Heart right ventricle (tissue), 16 donors: ENCODE data around the gene MYO1F. TPM values are rescaled to one million over a fixed set of nuclear protein-coding genes. Genes with fewer than 3 reads are reported as not detected.

ENCODE experiments used
- ATAC-seq, 8 donors: fragments of 200-7000 bp; cut with Tn5 transposase; one replicate each; pipeline ENCODE4 v1.9.1; 2020; ENCODE audit warnings: mild to moderate bottlenecking in 8 of 8, moderate library complexity in 8 of 8, moderate number of reproducible peaks in 1 of 8
- DNase-seq, 2 donors: peaks; one replicate each; pipeline ENCODE4 v3.0.0-alpha.2; 2020
- H3K27ac ChIP-seq, 10 donors: fragments of 200-600 bp; sonication (generic) in 2 of 10; one replicate each; pipeline versions ENCODE4 v1.5.0 to v1.8.0; 2020 to 2022; ENCODE audit warnings: mild to moderate bottlenecking in 3 of 10
- H3K27me3 ChIP-seq, 7 donors: fragments of 200-600 bp; one replicate each; pipeline ENCODE4 v1.8.0; 2021 to 2022; ENCODE audit warnings: mild to moderate bottlenecking in 2 of 7
- H3K36me3 ChIP-seq, 9 donors: fragments of 200-600 bp; sonication (generic) in 1 of 9; one replicate each; pipeline versions ENCODE4 v1.5.0 to v1.8.0; 2020 to 2022; ENCODE audit warnings: mild to moderate bottlenecking in 2 of 9
- H3K4me1 ChIP-seq, 9 donors: fragments of 200-600 bp; sonication (generic) in 1 of 9; one replicate each; pipeline versions ENCODE4 v1.5.0 to v1.8.0; 2020 to 2022; ENCODE audit warnings: mild to moderate bottlenecking in 4 of 9
- H3K4me3 ChIP-seq, 10 donors: fragments of 200-600 bp; sonication (generic) in 2 of 10; one replicate each; pipeline versions ENCODE4 v1.5.0 to v1.8.0; 2020 to 2022; ENCODE audit warnings: mild to moderate bottlenecking in 7 of 10, moderate library complexity in 2 of 10
- H3K9me3 ChIP-seq, 11 donors: fragments of 200-600 bp in 10 of 11; sonication (generic) in 2 of 11; one replicate each; pipeline versions ENCODE4 v1.5.0 to v1.8.0; 2013 to 2022; ENCODE audit warnings: mild to moderate bottlenecking in 2 of 11, control low read depth in 1 of 11, moderate library complexity in 1 of 11
- WGBS, 2 donors: extraction: QIAGEN DNeasy Blood & Tissue Kit; methylation state at CpG; one replicate each; pipeline ENCODE4 v1.1.7; 2013; ENCODE audit warnings: inconsistent platforms in 1 of 2; 5-methylcytosine and 5-hydroxymethylcytosine counted together
- intact Hi-C, 10 donors: fragments of 100-400 bp; cut with DNase I; formaldehyde crosslinking; loops; one replicate each; pipeline versions ENCODE4 v1.11.1 to v1.14.2; 2022
- polyA plus RNA-seq, 2 donors: library from polyadenylated mRNA; stranded (reverse); fragments of 200-250 nt; gene quantifications; one replicate each; pipeline ENCODE4 v1.2.3, GENCODE V29; 2013
- total RNA-seq, 10 donors: library from RNA; stranded (reverse); fragmentation: NEBNext Ultra II Directional in 3 of 10; extraction: Animal tissue kit (Norgen Biotek cat#: 25700) in 3 of 10; gene quantifications; one replicate each; pipeline versions ENCODE4 v1.2.1 to v1.2.4, GENCODE V29; 2021 to 2023
- TF ChIP-seq, protein P1 (sequence below), 9 donors: fragments of 200-600 bp; sonication (generic) in 2 of 9; IDR thresholded peaks; one replicate each; pipeline versions ENCODE4 v1.5.0 to v1.8.0; 2021 to 2022; ENCODE audit warnings: antibody characterized with exemption in 9 of 9, mild to moderate bottlenecking in 5 of 9, moderate library complexity in 1 of 9
- donor health status: Arrhythmogenic right ventricular cardiomyopathy.
- donor health status: ischemic (EF 13 %, LVEDD 7.1; RV severe dilation, severe dysfunction).
- donor health status: healthy with polysubstance abuse.
- donor health status: DM: no; HTN: yes; CAD: no.
- donor health status: DM: no; HTN: no; CAD: no.
- donor health status: ischemic (EF 25% LVEDD 6.9; RV normal size, moderate dysfunction).
- donor health status: ischemic (EF 25% LVEDD 5.7; RV mildly dilated, moderate dysfunction).
- donor health status: healthy.
- donor health status: DM: yes; HTN: yes; CAD: no.
- donor health status: Ischemic cardiomyopathy.
- donor health status: ischemic (EF 35%, LVEDD 5.7; RV mildly dilated, moderate dysfunction).
- donor health status: nonischemic (EF 11% LVEDD 7.7; RV severe dilation, severe dysfunction).
- donor health status: DM: yes; HTN: yes; CAD: no.
- donor health status: PGD.
- donor health status: ischemic (EF 29% LVEDD 5.4; RV normal size, mild dysfunction).
- donor health status: nonischemic (EF 23%, LVEDD 6.1; RV moderate dilation, normal function).

Gene MYO1F
- total and polyA plus RNA-seq, 12 donors: 2.0 to 25.7 (median 6.5) TPM

GRCh38 chr19:8584965-8585893, 8.0 kb upstream of the MYO1F start:
- 71 to 78% methylated on average over 70 to 71 of the region's 71 CpGs for WGBS, 2 donors
- H3K27ac ChIP-seq: no peak overlapping the region
- H3K36me3 ChIP-seq: peaks cover 0 to 57% (median 0%) of the 10 kb centered on the region in 9 donors
- no peaks in the 10 kb centered on the region for H3K9me3 ChIP-seq
- intact Hi-C loops: loop anchor here in 4 of 10 donors (5.0 to 10.0 kb wide), 3 partner anchors 57 to 230 kb away; no protein-coding TSS in a partner anchor
- H3K27me3 ChIP-seq: peaks cover 0 to 18% (median 0%) of the 10 kb centered on the region in 7 donors
- ATAC-seq (peak in 1 of 8 donors; percentile 23), DNase-seq (no peak)
- H3K4me1 ChIP-seq: peaks cover 0 to 10% (median 4%) of the 10 kb centered on the region in 9 donors
- TF ChIP-seq, protein P1, sequence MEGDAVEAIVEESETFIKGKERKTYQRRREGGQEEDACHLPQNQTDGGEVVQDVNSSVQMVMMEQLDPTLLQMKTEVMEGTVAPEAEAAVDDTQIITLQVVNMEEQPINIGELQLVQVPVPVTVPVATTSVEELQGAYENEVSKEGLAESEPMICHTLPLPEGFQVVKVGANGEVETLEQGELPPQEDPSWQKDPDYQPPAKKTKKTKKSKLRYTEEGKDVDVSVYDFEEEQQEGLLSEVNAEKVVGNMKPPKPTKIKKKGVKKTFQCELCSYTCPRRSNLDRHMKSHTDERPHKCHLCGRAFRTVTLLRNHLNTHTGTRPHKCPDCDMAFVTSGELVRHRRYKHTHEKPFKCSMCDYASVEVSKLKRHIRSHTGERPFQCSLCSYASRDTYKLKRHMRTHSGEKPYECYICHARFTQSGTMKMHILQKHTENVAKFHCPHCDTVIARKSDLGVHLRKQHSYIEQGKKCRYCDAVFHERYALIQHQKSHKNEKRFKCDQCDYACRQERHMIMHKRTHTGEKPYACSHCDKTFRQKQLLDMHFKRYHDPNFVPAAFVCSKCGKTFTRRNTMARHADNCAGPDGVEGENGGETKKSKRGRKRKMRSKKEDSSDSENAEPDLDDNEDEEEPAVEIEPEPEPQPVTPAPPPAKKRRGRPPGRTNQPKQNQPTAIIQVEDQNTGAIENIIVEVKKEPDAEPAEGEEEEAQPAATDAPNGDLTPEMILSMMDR (IDR thresholded peaks at IDR 0.05): no peak
- H3K4me3 ChIP-seq: no peak overlapping the region

DNA sequence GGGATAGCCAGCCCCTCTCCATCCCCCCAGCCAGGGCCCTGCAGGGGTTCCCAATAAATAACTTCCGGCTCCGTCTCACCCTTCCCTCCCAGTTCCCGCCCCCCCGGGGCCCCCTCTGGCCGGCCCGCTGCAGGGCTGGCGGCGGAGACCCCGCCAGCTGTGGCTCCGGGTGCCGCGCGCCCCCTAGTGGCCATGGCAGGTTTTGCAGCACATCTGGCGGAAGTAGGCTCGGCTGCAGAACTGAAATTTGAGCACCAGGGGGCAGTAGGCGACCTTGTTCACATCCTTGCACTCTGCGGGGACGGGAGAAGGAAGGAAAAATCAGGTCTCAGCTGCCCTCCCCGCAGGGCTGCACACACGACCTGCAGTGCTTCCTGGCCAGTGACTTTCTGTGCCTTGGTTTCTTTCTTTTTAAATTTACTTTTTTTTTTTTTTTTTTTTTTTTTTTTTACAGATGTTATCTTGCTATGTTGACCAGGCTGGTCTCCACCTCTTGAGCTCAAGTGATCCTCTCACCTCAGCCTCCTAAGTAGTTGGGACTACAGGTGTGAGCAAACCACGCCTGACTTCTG, 3.6 kb upstream of the MYO1F start:
- Histone ChIP-seq H3K27me3 (peaks cover 0 to 27% (median 13%) of the 10 kb centered on the region in 7 donors), H3K4me3 (no peak overlapping the region), H3K36me3 (peaks cover 0 to 31% (median 0%) of the 10 kb centered on the region in 9 donors), H3K9me3 (no peaks in the 10 kb centered on the region), H3K27ac (no peak overlapping the region), H3K4me1 (peaks cover 0 to 38% (median 10%) of the 10 kb centered on the region in 9 donors)
- intact Hi-C loops: loop anchor here in 6 of 10 donors (2.0 to 10.0 kb wide), 5 partner anchors 60 to 226 kb away; no protein-coding TSS in a partner anchor
- ATAC-seq: peak; percentile 60 to 77 (median 66)
- 4 to 6% methylated on average over 16 to 21 of the region's 21 CpGs for WGBS, 2 donors
- TF ChIP-seq, protein P1 (IDR thresholded peaks at IDR 0.05): peak; percentile 99 to 100 (median 99)
- DNase-seq: peak; percentile 80 to 82

DNA sequence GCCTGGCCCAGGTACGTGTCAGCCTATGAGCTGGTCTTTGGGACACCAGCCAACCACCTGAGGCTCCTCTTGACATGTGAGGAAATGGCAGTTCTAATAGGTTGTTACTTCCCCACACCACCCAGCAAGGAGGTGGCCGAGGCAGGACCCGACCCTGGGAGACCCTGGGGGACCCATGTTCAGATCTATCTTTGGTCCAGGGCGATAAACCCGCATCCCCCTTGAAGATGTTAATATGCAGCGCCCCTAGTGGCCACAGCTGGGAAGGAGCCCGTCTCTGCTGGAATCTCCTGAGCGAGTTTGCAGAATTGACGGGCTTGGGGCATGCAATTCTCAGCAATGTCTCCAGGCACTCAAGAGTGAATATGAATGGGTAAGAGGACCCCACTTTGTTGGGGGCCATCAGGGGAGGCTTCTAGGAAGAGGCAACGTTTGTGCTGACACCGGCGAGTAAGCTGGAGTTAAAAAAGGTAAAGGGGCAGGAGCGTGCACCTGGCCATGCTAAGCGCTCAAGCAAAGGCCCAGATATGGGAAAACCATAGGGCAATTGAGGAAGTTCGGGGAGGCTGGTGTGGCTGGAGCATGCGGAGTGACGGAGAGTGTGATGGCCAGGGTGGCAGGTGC, 1.5 kb upstream of the MYO1F start:
- Histone ChIP-seq H3K4me3 (no peak overlapping the region), H3K4me1 (peaks cover 0 to 54% (median 10%) of the 10 kb centered on the region in 9 donors), H3K27ac (peak overlapping the region in 1 of 10 donors; percentile 23), H3K36me3 (peaks cover 0 to 14% (median 0%) of the 10 kb centered on the region in 9 donors), H3K27me3 (peaks cover 0 to 21% (median 13%) of the 10 kb centered on the region in 7 donors), H3K9me3 (no peaks in the 10 kb centered on the region)
- DNase-seq (peak; percentile 77 to 78), ATAC-seq (peak in 6 of 8 donors; percentile 27 to 58 (median 37))
- intact Hi-C loops: loop anchor here in 2 of 10 donors (5.0 to 10.0 kb wide), 2 partner anchors 51 to 54 kb away; no protein-coding TSS in a partner anchor
- 20 to 21% methylated on average over 17 of the region's 17 CpGs for whole genome bisulfite sequencing, 2 donors
- TF ChIP-seq, protein P1 (IDR thresholded peaks at IDR 0.05): peak; percentile 89 to 97 (median 91)
